IPS-11a (cell line): ENCODE measurements around the gene COA8.
"Not testable (repeated sequence)": the region's sequence is repeated elsewhere in the genome, so short reads cannot be mapped to it uniquely, and the experiment has no call there.

ENCODE experiments used
- H3K4me3 ChIP-seq: one replicate; pipeline ENCODE4 v1.5.1; 2013; ENCODE audit warnings: low read depth, low read length, control low read depth

Gene COA8

GRCh38 chr14:103568952-103569351 lies 6.2 kb downstream of the COA8 start:
- H3K4me3 ChIP-seq, result no peak overlapping the region

- no peak overlapping the region for H3K4me3 ChIP-seq
These were observed 6.6 kb downstream of the COA8 start for GRCh38 chr14:103569408-103569807.

- no peak overlapping the region for H3K4me3 ChIP-seq
These were observed 11.3 kb downstream of the COA8 start for GRCh38 chr14:103574104-103574503.

- H3K4me3 ChIP-seq, result no peak overlapping the region
These were observed 12.0 kb downstream of the COA8 start for GRCh38 chr14:103574707-103575285.

- H3K4me3 ChIP-seq, result no peak overlapping the region
These were observed 13.7 kb downstream of the COA8 start for GRCh38 chr14:103576371-103577024.

GRCh38 chr14:103578401-103579075 lies 15.8 kb downstream of the COA8 start:
- no peak overlapping the region for H3K4me3 ChIP-seq

- H3K4me3 ChIP-seq, result no peak overlapping the region
These were observed 18.4 kb downstream of the COA8 start for GRCh38 chr14:103581206-103581605.

- no peak overlapping the region for H3K4me3 ChIP-seq
These were observed 19.4 kb downstream of the COA8 start for GRCh38 chr14:103581954-103582703.

GRCh38 chr14:103584326-103584915 lies 21.7 kb downstream of the COA8 start:
- H3K4me3 ChIP-seq, result no peak overlapping the region

- H3K4me3 ChIP-seq, result no peak overlapping the region
These were observed 30.8 kb downstream of the COA8 start for GRCh38 chr14:103593577-103593976.

GRCh38 chr14:103594265-103594664 lies 31.5 kb downstream of the COA8 start:
- H3K4me3 ChIP-seq, result no peak overlapping the region

- no peak overlapping the region for H3K4me3 ChIP-seq
These were observed 35.0 kb downstream of the COA8 start for GRCh38 chr14:103597623-103598377.

- no peak overlapping the region for H3K4me3 ChIP-seq
These were observed 37.7 kb downstream of the COA8 start for GRCh38 chr14:103600503-103600902.

GRCh38 chr14:103604620-103605019 lies 41.9 kb downstream of the COA8 start:
- no peak overlapping the region for H3K4me3 ChIP-seq

GRCh38 chr14:103606963-103607668 lies 44.4 kb downstream of the COA8 start:
- H3K4me3 ChIP-seq, result no peak overlapping the region

GRCh38 chr14:103607822-103608221 lies 45.1 kb downstream of the COA8 start:
- H3K4me3 ChIP-seq, result no peak overlapping the region

- not testable (repeated sequence) for H3K4me3 ChIP-seq
These were observed 46.3 kb downstream of the COA8 start for GRCh38 chr14:103609081-103609480.

- no peak overlapping the region for H3K4me3 ChIP-seq
These were observed 48.5 kb downstream of the COA8 start for GRCh38 chr14:103611215-103611614.

- no peak overlapping the region for H3K4me3 ChIP-seq
These were observed 50.8 kb downstream of the COA8 start for GRCh38 chr14:103613517-103613916.
